ENCODE results near the gene ZNF506.

- TF ChIP-seq CTCF (IDR thresholded peaks at IDR 0.05; ENCODE audit: insufficient read depth, low read length, poor library complexity, severe bottlenecking) (no peak), EZH2phosphoT487 (conservative IDR thresholded peaks at IDR 0.05; ENCODE audit: low read length) (no peak)
Measured at GRCh38 chr19:19747357-19748220, 74.0 kb downstream of the ZNF506 start.

Data from SU-DHL-6 (cell line).